ENCODE data around the gene IRF1.

GRCh38 chr5:132495667-132496190 lies 5.2 kb upstream of the IRF1 start:
- peak; percentile 74 for TF ChIP-seq EGR1 (IDR thresholded peaks at IDR 0.05)
- peak; percentile 73 for TF ChIP-seq YY1 (IDR thresholded peaks at IDR 0.05; ENCODE audit: low read depth)
- no peak for TF ChIP-seq RAD21 (IDR thresholded peaks at IDR 0.05; ENCODE audit: low read depth)
